DND-41 (cell line): Measurements from ENCODE around the gene RASL10B.

ENCODE experiments used
- ATAC-seq: fragments of 200-7000 bp; cut with Tn5 transposase; 3 replicates; pipeline ENCODE4 v1.9.1; 2021; ENCODE audit warnings: low read depth; ENCODE audit not compliant: insufficient read depth
- DNase-seq: peaks from one replicate; pipeline ENCODE4 v3.0.0-alpha.2; 2020
- H2AFZ ChIP-seq: 2 replicates; pipeline ENCODE4 v1.6.0; 2012; ENCODE audit warnings: low read depth, low read length
- H3K27ac ChIP-seq: 2 replicates; pipeline ENCODE4 v1.5.1; 2012; ENCODE audit warnings: low read length, inconsistent platforms
- H3K27me3 ChIP-seq: fragments of 200-600 bp; sonication (generic); 2 replicates; pipeline ENCODE4 v1.6.0; 2012; ENCODE audit warnings: low read length, mild to moderate bottlenecking, inconsistent platforms; ENCODE audit not compliant: insufficient read depth, poor library complexity
- H3K36me3 ChIP-seq: 2 replicates; pipeline ENCODE4 v1.5.1; 2012; ENCODE audit warnings: low read length, inconsistent platforms; ENCODE audit not compliant: insufficient read depth
- H3K4me1 ChIP-seq: 2 replicates; pipeline ENCODE4 v1.5.1; 2012; ENCODE audit warnings: mild to moderate bottlenecking, low read length; ENCODE audit not compliant: insufficient read depth
- H3K4me2 ChIP-seq: 2 replicates; pipeline ENCODE4 v1.6.0; 2012; ENCODE audit warnings: mild to moderate bottlenecking, moderate library complexity, low read length, inconsistent platforms; ENCODE audit not compliant: insufficient read depth
- H3K4me3 ChIP-seq, 2 experiments: fragments of 200-600 bp in 1 of 2; shearing (Covaris generic) in 1 of 2; 2 replicates each; pipeline ENCODE4 v1.5.1; 2012 to 2016; ENCODE audit warnings: inconsistent platforms in 2 of 2, low read length in 2 of 2, mild to moderate bottlenecking in 2 of 2, low read depth in 1 of 2, moderate library complexity in 1 of 2
- H3K79me2 ChIP-seq: 2 replicates; pipeline ENCODE4 v1.6.0; 2012; ENCODE audit warnings: low read length, inconsistent platforms; ENCODE audit not compliant: insufficient read depth
- H3K9ac ChIP-seq: 2 replicates; pipeline ENCODE4 v1.6.0; 2012; ENCODE audit warnings: low read depth, mild to moderate bottlenecking, inconsistent platforms, low read length, moderate library complexity
- H3K9me3 ChIP-seq: 2 replicates; pipeline ENCODE4 v1.5.1; 2012; ENCODE audit warnings: low read length, moderate library complexity, mild to moderate bottlenecking, inconsistent platforms; ENCODE audit not compliant: insufficient read depth, severe bottlenecking
- H4K20me1 ChIP-seq: 2 replicates; pipeline ENCODE4 v1.6.0; 2012; ENCODE audit warnings: low read length; ENCODE audit not compliant: insufficient read depth
- CTCF ChIP-seq: IDR thresholded peaks from 2 replicates; pipeline ENCODE4 v1.5.1; 2012; ENCODE audit warnings: borderline replicate concordance, low read length, moderate library complexity, mild to moderate bottlenecking; ENCODE audit not compliant: poor library complexity, severe bottlenecking; ENCODE audit errors: extremely low read depth
- EZH2 ChIP-seq: IDR thresholded peaks from 3 replicates; pipeline ENCODE4 v1.6.1; 2012; ENCODE audit warnings: borderline replicate concordance, low read depth, mild to moderate bottlenecking, moderate library complexity, low read length, inconsistent platforms; ENCODE audit not compliant: severe bottlenecking

The RASL10B gene

GRCh38 chr17:35738519-35739133 lies 7.2 kb downstream of the RASL10B start:
- no peak for TF ChIP-seq CTCF
- ATAC-seq (no peak), DNase-seq (no peak)
- Histone ChIP-seq H3K4me2 (no peak overlapping the region), H4K20me1 (no peaks in the 10 kb centered on the region), H3K27me3 (no peaks in the 10 kb centered on the region), H3K4me1 (no peaks in the 10 kb centered on the region), H3K79me2 (no peaks in the 10 kb centered on the region), H3K9me3 (no peaks in the 10 kb centered on the region), H2AFZ (no peak overlapping the region), H3K4me3 (no peak overlapping the region), H3K36me3 (no peaks in the 10 kb centered on the region), H3K27ac (no peak overlapping the region), H3K9ac (no peak overlapping the region)

- no peak overlapping the region for H3K27ac ChIP-seq
- DNase-seq (no peak), ATAC-seq (no peak)
- peaks cover 8% of the 10 kb centered on the region; the same call in 1 of the 2 replicates for H4K20me1 ChIP-seq
- no peak overlapping the region for H3K4me3 ChIP-seq
- H3K9me3 ChIP-seq, result no peaks in the 10 kb centered on the region
- H3K4me2 ChIP-seq, result no peak overlapping the region
- H2AFZ ChIP-seq, result no peak overlapping the region
- no peaks in the 10 kb centered on the region for H3K79me2 ChIP-seq
- no peak overlapping the region for H3K9ac ChIP-seq
- TF ChIP-seq CTCF, result no peak
- TF ChIP-seq EZH2, result no peak
- no peaks in the 10 kb centered on the region for H3K36me3 ChIP-seq
- H3K4me1 ChIP-seq, result no peaks in the 10 kb centered on the region
- no peaks in the 10 kb centered on the region for H3K27me3 ChIP-seq
Measured at GRCh38 chr17:35740216-35740615, 8.8 kb downstream of the RASL10B start.

- no peaks in the 10 kb centered on the region for H3K79me2 ChIP-seq
- H3K9me3 ChIP-seq, result no peaks in the 10 kb centered on the region
- no peaks in the 10 kb centered on the region for H3K4me1 ChIP-seq
- ATAC-seq (no peak), DNase-seq (no peak)
- no peak overlapping the region for H3K4me3 ChIP-seq
- no peak overlapping the region for H3K4me2 ChIP-seq
- H3K36me3 ChIP-seq, result no peaks in the 10 kb centered on the region
- no peak overlapping the region for H2AFZ ChIP-seq
- H3K27ac ChIP-seq, result no peak overlapping the region
- no peaks in the 10 kb centered on the region for H3K27me3 ChIP-seq
- TF ChIP-seq CTCF, result no peak
- TF ChIP-seq EZH2, result no peak
- H3K9ac ChIP-seq, result no peak overlapping the region
- peaks cover 9% of the 10 kb centered on the region; the same call in 1 of the 2 replicates for H4K20me1 ChIP-seq
Measured at GRCh38 chr17:35740997-35741931, 9.8 kb downstream of the RASL10B start.
